ENCODE results near the gene RASSF3.

- TF ChIP-seq CTCF (IDR thresholded peaks at IDR 0.05 in 4 of 5, conservative IDR thresholded peaks at IDR 0.05 in 1 of 5), result no peak
- no peak for TF ChIP-seq POLR2A (IDR thresholded peaks at IDR 0.05)
Measured at GRCh38 chr12:64694130-64695040, 84.1 kb downstream of the RASSF3 start.
